CD4-positive, CD25-positive, alpha-beta regulatory T cell (primary cell): ENCODE measurements around the gene GLRA2. TPM values are rescaled to one million over a fixed set of nuclear protein-coding genes. Genes with fewer than 3 reads are reported as not detected.
A peak's percentile ranks its signal among the peaks of the same experiment; 100 is the strongest.

Source experiments
- ATAC-seq, 2 donors: fragments of 150-1000 bp; cut with Tn5 transposase; one replicate each; pipeline ENCODE4 v1.10.0; 2021; ENCODE audit warnings: low read depth in 2 of 2, moderate number of reproducible peaks in 2 of 2, moderate library complexity in 1 of 2
- DNase-seq, 3 donors: peaks; one replicate each; pipeline versions ENCODE4 v3.0.0 to v3.0.0-alpha.2; 2012 to 2022; ENCODE audit warnings: mixed read lengths in 1 of 3
- H3K27ac ChIP-seq: one replicate; pipeline ENCODE4 v1.7.0; 2013; ENCODE audit warnings: mild to moderate bottlenecking, low read length; ENCODE audit not compliant: insufficient read depth, poor library complexity, severe bottlenecking
- H3K27me3 ChIP-seq: one replicate; pipeline ENCODE4 v1.7.0; 2013; ENCODE audit warnings: low read length; ENCODE audit not compliant: control insufficient read depth, insufficient read depth
- H3K36me3 ChIP-seq: one replicate; pipeline ENCODE4 v1.7.0; 2013; ENCODE audit warnings: mild to moderate bottlenecking, low read length, moderate library complexity; ENCODE audit not compliant: control insufficient read depth, insufficient read depth
- H3K4me1 ChIP-seq: 2 replicates; pipeline ENCODE4 v1.7.0; 2013; ENCODE audit warnings: mild to moderate bottlenecking, low read length; ENCODE audit not compliant: insufficient read depth, control insufficient read depth, poor library complexity, severe bottlenecking
- H3K4me3 ChIP-seq: one replicate; pipeline ENCODE4 v1.7.0; 2013; ENCODE audit warnings: low read depth, mild to moderate bottlenecking, low read length, moderate library complexity
- H3K9me3 ChIP-seq, 2 experiments: 1 replicate in 1 of 2; 2 replicates in 1 of 2; pipeline ENCODE4 v1.7.0; 2013; ENCODE audit warnings: low read length in 2 of 2, mild to moderate bottlenecking in 1 of 2, moderate library complexity in 1 of 2; ENCODE audit not compliant: control insufficient read depth in 2 of 2
- H3K27ac Mint-ChIP-seq, 3 donors: one replicate each; pipeline ENCODE4 v1.8.0; 2020 to 2022; ENCODE audit warnings: mild to moderate bottlenecking in 3 of 3, mixed read lengths in 3 of 3, moderate library complexity in 2 of 3
- H3K27me3 Mint-ChIP-seq: one replicate; pipeline ENCODE4 v1.8.0; 2022; ENCODE audit warnings: mild to moderate bottlenecking, mixed read lengths
- H3K36me3 Mint-ChIP-seq: one replicate; pipeline ENCODE4 v1.8.0; 2020; ENCODE audit warnings: mixed read lengths
- H3K4me1 Mint-ChIP-seq, 4 donors: one replicate each; pipeline ENCODE4 v1.8.0; 2020 to 2022; ENCODE audit warnings: mixed read lengths in 4 of 4, mild to moderate bottlenecking in 1 of 4
- H3K4me3 Mint-ChIP-seq, 4 donors: one replicate each; pipeline ENCODE4 v1.8.0; 2020 to 2022; ENCODE audit warnings: mild to moderate bottlenecking in 4 of 4, mixed read lengths in 4 of 4, moderate library complexity in 3 of 4
- H3K9me3 Mint-ChIP-seq, 7 donors: one replicate each; pipeline ENCODE4 v1.8.0; 2020 to 2022; ENCODE audit warnings: mixed read lengths in 7 of 7, mild to moderate bottlenecking in 3 of 7, moderate library complexity in 2 of 7
- polyA plus RNA-seq, 4 donors: library from polyadenylated mRNA; unstranded; fragments of 300-500 nt; fragmentation: Illumina TruSeq; gene quantifications; one replicate each; pipeline ENCODE4 v1.2.3, GENCODE V29; 2021
- total RNA-seq: library from RNA; stranded (reverse); gene quantifications from one replicate; pipeline ENCODE4 v1.2.3, GENCODE V29; 2022

Gene GLRA2
- total and polyA plus RNA-seq, 5 donors from 2014 or later = not detected

- Histone ChIP-seq H3K9me3 (no peaks in the 10 kb centered on the region), H3K27me3 (no peaks in the 10 kb centered on the region), H3K4me3 (no peak overlapping the region), H3K4me1 (no peaks in the 10 kb centered on the region), H3K27ac (no peak overlapping the region), H3K36me3 (no peaks in the 10 kb centered on the region)
- Mint-ChIP-seq H3K4me3 (no peak overlapping the region), H3K27ac (no peak overlapping the region), H3K27me3 (no peaks in the 10 kb centered on the region), H3K9me3 (peaks cover 0 to 5% (median 0%) of the 10 kb centered on the region in 7 donors), H3K4me1 (no peaks in the 10 kb centered on the region), H3K36me3 (no peaks in the 10 kb centered on the region)
- no peak for DNase-seq
- no peak for ATAC-seq
Observed at GRCh38 chrX:14505648-14506047, 23.7 kb upstream of the GLRA2 start.

GRCh38 chrX:14506866-14507265, 22.5 kb upstream of the GLRA2 start:
- Histone ChIP-seq H3K4me3 (no peak overlapping the region), H3K9me3 (no peaks in the 10 kb centered on the region), H3K4me1 (no peaks in the 10 kb centered on the region), H3K27ac (no peak overlapping the region), H3K36me3 (no peaks in the 10 kb centered on the region), H3K27me3 (no peaks in the 10 kb centered on the region)
- H3K4me1 Mint-ChIP-seq = no peaks in the 10 kb centered on the region
- no peaks in the 10 kb centered on the region for H3K27me3 Mint-ChIP-seq
- ATAC-seq (no peak), DNase-seq (no peak)
- no peaks in the 10 kb centered on the region for H3K36me3 Mint-ChIP-seq
- peaks cover 0 to 5% (median 0%) of the 10 kb centered on the region in 7 donors for H3K9me3 Mint-ChIP-seq
- no peak overlapping the region for H3K4me3 Mint-ChIP-seq
- H3K27ac Mint-ChIP-seq = no peak overlapping the region

- Mint-ChIP-seq H3K9me3 (peaks cover 0 to 5% (median 0%) of the 10 kb centered on the region in 7 donors), H3K4me3 (no peak overlapping the region), H3K4me1 (no peaks in the 10 kb centered on the region), H3K27ac (no peak overlapping the region), H3K36me3 (no peaks in the 10 kb centered on the region), H3K27me3 (no peaks in the 10 kb centered on the region)
- H3K9me3 ChIP-seq = no peaks in the 10 kb centered on the region
- H3K4me1 ChIP-seq = no peaks in the 10 kb centered on the region
- no peaks in the 10 kb centered on the region for H3K27me3 ChIP-seq
- no peaks in the 10 kb centered on the region for H3K36me3 ChIP-seq
- H3K4me3 ChIP-seq = no peak overlapping the region
- DNase-seq (no peak), ATAC-seq (no peak)
- no peak overlapping the region for H3K27ac ChIP-seq
Observed at GRCh38 chrX:14508025-14508690, 21.2 kb upstream of the GLRA2 start.

GRCh38 chrX:14509325-14510057, 19.8 kb upstream of the GLRA2 start:
- H3K4me3 Mint-ChIP-seq = no peak overlapping the region

GRCh38 chrX:14528629-14529289, 577 bp upstream of the GLRA2 start:
- peaks cover 10% of the 10 kb centered on the region for H3K27me3 Mint-ChIP-seq
- no peaks in the 10 kb centered on the region for H3K36me3 Mint-ChIP-seq
- H3K27me3 ChIP-seq = no peaks in the 10 kb centered on the region
- H3K27ac Mint-ChIP-seq = no peak overlapping the region
- ATAC-seq (no peak), DNase-seq (peak in 2 of 3 donors; percentile 4 to 61)
- H3K4me3 Mint-ChIP-seq = no peak overlapping the region
- H3K36me3 ChIP-seq = no peaks in the 10 kb centered on the region
- H3K9me3 ChIP-seq = no peaks in the 10 kb centered on the region
- H3K4me1 ChIP-seq = no peaks in the 10 kb centered on the region
- H3K4me1 Mint-ChIP-seq = peaks cover 0 to 3% (median 0%) of the 10 kb centered on the region in 4 donors
- H3K9me3 Mint-ChIP-seq = peaks cover 0 to 4% (median 0%) of the 10 kb centered on the region in 7 donors
- no peak overlapping the region for H3K27ac ChIP-seq
- H3K4me3 ChIP-seq = no peak overlapping the region

More at GRCh38 chrX:14509325-14510057, 19.8 kb upstream of the GLRA2 start:
- Histone ChIP-seq H3K27me3 (no peaks in the 10 kb centered on the region), H3K4me3 (no peak overlapping the region), H3K9me3 (no peaks in the 10 kb centered on the region), H3K27ac (no peak overlapping the region), H3K36me3 (no peaks in the 10 kb centered on the region), H3K4me1 (no peaks in the 10 kb centered on the region)
- no peak for ATAC-seq
- Mint-ChIP-seq H3K36me3 (no peaks in the 10 kb centered on the region), H3K27ac (no peak overlapping the region), H3K27me3 (no peaks in the 10 kb centered on the region), H3K9me3 (peaks cover 0 to 5% (median 0%) of the 10 kb centered on the region in 7 donors), H3K4me1 (no peaks in the 10 kb centered on the region)
- no peak for DNase-seq

GRCh38 chrX:14533867-14534266, 4.5 kb downstream of the GLRA2 start:
- Mint-ChIP-seq H3K9me3 (peaks cover 0 to 2% (median 0%) of the 10 kb centered on the region in 7 donors), H3K36me3 (no peaks in the 10 kb centered on the region), H3K4me3 (no peak overlapping the region), H3K4me1 (peaks cover 0 to 3% (median 0%) of the 10 kb centered on the region in 4 donors), H3K27me3 (peaks cover 5% of the 10 kb centered on the region), H3K27ac (no peak overlapping the region)
- no peak overlapping the region for H3K4me3 ChIP-seq
- no peak overlapping the region for H3K27ac ChIP-seq
- no peaks in the 10 kb centered on the region for H3K36me3 ChIP-seq
- DNase-seq (no peak), ATAC-seq (no peak)
- H3K4me1 ChIP-seq = no peaks in the 10 kb centered on the region
- H3K9me3 ChIP-seq = no peaks in the 10 kb centered on the region
- no peaks in the 10 kb centered on the region for H3K27me3 ChIP-seq

- Mint-ChIP-seq H3K36me3 (no peaks in the 10 kb centered on the region), H3K27ac (no peak overlapping the region), H3K27me3 (peaks cover 6% of the 10 kb centered on the region), H3K4me1 (no peaks in the 10 kb centered on the region), H3K4me3 (no peak overlapping the region), H3K9me3 (peaks cover 0 to 6% (median 0%) of the 10 kb centered on the region in 7 donors)
- DNase-seq (no peak), ATAC-seq (no peak)
- H3K9me3 ChIP-seq = no peaks in the 10 kb centered on the region
- no peaks in the 10 kb centered on the region for H3K27me3 ChIP-seq
- no peaks in the 10 kb centered on the region for H3K36me3 ChIP-seq
- no peaks in the 10 kb centered on the region for H3K4me1 ChIP-seq
- H3K4me3 ChIP-seq = no peak overlapping the region
- no peak overlapping the region for H3K27ac ChIP-seq
Observed at GRCh38 chrX:14546190-14546589, 16.9 kb downstream of the GLRA2 start.
